Measurements from ENCODE around the gene KAZN. TPM values are rescaled to one million over a fixed set of nuclear protein-coding genes. Genes with fewer than 3 reads are reported as not detected.
A peak's percentile ranks its signal among the peaks of the same experiment; 100 is the strongest.

KAZN gene
- polyA plus RNA-seq, 1 of the 3 experiments (the other 2 are of a cell fraction) = 6.8 TPM

- no peak for TF ChIP-seq IRF3 (IDR thresholded peaks at IDR 0.05; ENCODE audit: low read depth, low read length)
- TF ChIP-seq REST (IDR thresholded peaks at IDR 0.05; ENCODE audit: low read depth, low read length) = no peak
- TF ChIP-seq TAF1 (IDR thresholded peaks at IDR 0.05; ENCODE audit: borderline replicate concordance, low read depth, low read length) = no peak
These were observed 554.1 kb downstream of the KAZN start (continued) for GRCh38 chr1:15152318-15153183.

- Histone ChIP-seq H3K4me2 (peak within 1 kb of the TSS; percentile 93), H3K27ac (ENCODE audit: low read depth in 2 of 2, low read length in 1 of 2) (peak within 1 kb of the TSS; percentile 62 to 100), H3K9me2 (no peaks in the 10 kb centered on the region), H3K9ac (peak within 1 kb of the TSS; percentile 81), H3K79me2 (ENCODE audit: insufficient read depth) (peaks cover 7% of the 10 kb centered on the region; the same call in 1 of the 2 replicates), H3F3A (replicated peaks; ENCODE audit: insufficient read depth) (peaks cover 5% of the 10 kb centered on the region), H3K9me3 (no peaks in the 10 kb centered on the region), H3K4me3 (ENCODE audit: low read depth in 2 of 2, low read length in 1 of 2) (peak within 1 kb of the TSS; percentile 77 to 84), H3K36me3 (replicated peaks in 1 of 2; ENCODE audit: control insufficient read depth in 1 of 2, insufficient read depth in 2 of 2, low read length in 1 of 2) (no peaks in the 10 kb centered on the region), H2AFZ (ENCODE audit: low read depth) (peak within 1 kb of the TSS; percentile 75), H3K4me1 (ENCODE audit: control insufficient read depth in 1 of 2, insufficient read depth in 2 of 2, low read depth in 1 of 2, low read length in 1 of 2) (peaks cover 5 to 67% of the 10 kb centered on the region in 2 experiments; a peak in 3 of 4 replicates), H3K27me3 (ENCODE audit: insufficient read depth) (no peaks in the 10 kb centered on the region), H4K20me1 (ENCODE audit: insufficient read depth) (no peaks in the 10 kb centered on the region)
- ChIA-PET CTCF (interaction anchor here (0.6 to 9.8 kb wide), 38 partner anchors 9 to 278 kb away, joined by 3 to 132 read pairs (median 4); partner anchors contain the start of gene FHAD1), POLR2A (interaction anchor here (0.5 to 4.7 kb wide), 14 partner anchors 12 to 130 kb away, joined by 3 to 88 read pairs (median 4); no protein-coding TSS in a partner anchor)
- WGBS (ENCODE audit: low lambda C conversion rate) = 0% methylated on average over 11 of the region's 56 CpGs
- peak; percentile 92 for DNase-seq
- TF ChIP-seq ELF1 (IDR thresholded peaks at IDR 0.05) = no peak
- TF ChIP-seq SIN3A (IDR thresholded peaks at IDR 0.05; ENCODE audit: borderline replicate concordance, low read depth, low read length) = 0 out of 2 replicates have a peak, but pooled peaks have one; percentile 40
- TF ChIP-seq MXI1 (IDR thresholded peaks at IDR 0.05; ENCODE audit: low read depth, low read length) = peak; percentile 78
- TF ChIP-seq ZBTB33 (IDR thresholded peaks at IDR 0.05; ENCODE audit: borderline replicate concordance, low read depth) = no peak
- TF ChIP-seq IRF3 (IDR thresholded peaks at IDR 0.05; ENCODE audit: low read depth, low read length) = no peak
- no peak for TF ChIP-seq MEF2A (IDR thresholded peaks at IDR 0.05; ENCODE audit: borderline replicate concordance, low read depth)
- TF ChIP-seq MAX (IDR thresholded peaks at IDR 0.05; ENCODE audit: low read depth) = no peak; the same call in 1 of the 2 replicates
- TF ChIP-seq USF1 (IDR thresholded peaks at IDR 0.05; ENCODE audit: borderline replicate concordance, low read depth) = no peak
- 0 out of 2 replicates have a peak, but pooled peaks have one; percentile 6 for TF ChIP-seq SMC3 (IDR thresholded peaks at IDR 0.05; ENCODE audit: low read depth, low read length)
- 0 out of 2 replicates have a peak, but pooled peaks have one; percentile 10 for TF ChIP-seq POLR2AphosphoS5 (IDR thresholded peaks at IDR 0.05; ENCODE audit: low read depth, low read length)
These were observed 554.8 kb downstream of the KAZN start, which contains the start of gene TMEM51 for GRCh38 chr1:15153184-15153841. Gene TMEM51, plus strand, starts transcription at chr1:15153747. Its CDS starts 61,341 bp downstream, at chr1:15215088.
